Heart left ventricle (tissue), 13 donors: ENCODE data around the gene NAPEPLD.
"Not testable (repeated sequence)": the region's sequence is repeated elsewhere in the genome, so short reads cannot be mapped to it uniquely, and the experiment has no call there.

ENCODE experiments used
- POLR2A ChIP-seq, 2 donors: fragments of 450-650 bp; IDR thresholded peaks; one replicate each; pipeline ENCODE4 v1.6.1; 2017; ENCODE audit warnings: antibody characterized with exemption in 2 of 2, mild to moderate bottlenecking in 2 of 2, moderate library complexity in 2 of 2
- TF ChIP-seq, protein P1 (sequence below), 12 donors: fragments of 200-600 bp; sonication (generic) in 4 of 12; IDR thresholded peaks; one replicate each; pipeline versions ENCODE4 v1.5.0 to v1.8.0; 2018 to 2022; ENCODE audit warnings: antibody characterized with exemption in 12 of 12, mild to moderate bottlenecking in 5 of 12
- donor health status: ischemic (EF 13 %, LVEDD 7.1; RV severe dilation, severe dysfunction).
- donor health status: DM: no; HTN: yes; CAD: no.
- donor health status: DM: no; HTN: no; CAD: no.
- donor health status: ischemic (EF 25% LVEDD 6.9; RV normal size, moderate dysfunction).
- donor health status: ischemic (EF 25% LVEDD 5.7; RV mildly dilated, moderate dysfunction).
- donor health status: ischemic (EF 35%, LVEDD 5.7; RV mildly dilated, moderate dysfunction).
- donor health status: nonischemic (EF 11% LVEDD 7.7; RV severe dilation, severe dysfunction).
- donor health status: DM: yes; HTN: yes; CAD: no.
- donor health status: PGD.
- donor health status: ischemic (EF 29% LVEDD 5.4; RV normal size, mild dysfunction).
- donor health status: nonischemic (EF 23%, LVEDD 6.1; RV moderate dilation, normal function).

DNA sequence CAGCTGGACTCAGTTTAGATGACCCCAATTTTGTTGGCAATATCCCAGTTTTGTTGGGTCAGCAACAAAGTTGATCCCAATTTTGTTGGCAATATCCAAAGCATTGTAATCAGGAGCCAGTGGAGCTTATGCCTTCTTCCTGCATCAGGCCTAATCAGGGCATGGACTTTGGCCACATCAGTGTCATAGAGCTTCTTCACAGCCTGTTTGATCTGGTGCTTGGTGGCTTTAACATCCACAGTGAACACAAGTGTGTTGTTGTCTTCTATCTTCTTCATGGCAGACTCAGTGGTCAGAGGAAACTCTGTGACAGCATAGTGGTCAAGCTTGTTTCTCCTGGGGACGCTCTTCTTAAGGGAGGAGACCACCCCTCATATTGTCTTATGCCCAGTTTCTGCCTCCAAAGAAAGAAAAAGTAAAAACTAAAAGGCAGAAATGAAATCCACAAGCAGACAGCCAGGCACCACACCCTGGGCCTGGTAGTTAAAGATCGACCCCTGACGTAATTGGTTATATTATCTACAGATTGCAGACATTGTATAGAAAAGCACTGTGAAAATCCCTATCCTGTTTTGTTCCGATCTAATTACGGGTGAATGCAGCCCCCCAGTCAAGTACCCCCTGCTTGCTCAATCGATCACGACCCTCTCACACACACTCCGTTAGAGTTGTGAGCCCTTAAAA is 3.2 kb upstream of the NAPEPLD start:
- TF ChIP-seq POLR2A (IDR thresholded peaks at IDR 0.05): not testable (repeated sequence)
- TF ChIP-seq, protein P1, sequence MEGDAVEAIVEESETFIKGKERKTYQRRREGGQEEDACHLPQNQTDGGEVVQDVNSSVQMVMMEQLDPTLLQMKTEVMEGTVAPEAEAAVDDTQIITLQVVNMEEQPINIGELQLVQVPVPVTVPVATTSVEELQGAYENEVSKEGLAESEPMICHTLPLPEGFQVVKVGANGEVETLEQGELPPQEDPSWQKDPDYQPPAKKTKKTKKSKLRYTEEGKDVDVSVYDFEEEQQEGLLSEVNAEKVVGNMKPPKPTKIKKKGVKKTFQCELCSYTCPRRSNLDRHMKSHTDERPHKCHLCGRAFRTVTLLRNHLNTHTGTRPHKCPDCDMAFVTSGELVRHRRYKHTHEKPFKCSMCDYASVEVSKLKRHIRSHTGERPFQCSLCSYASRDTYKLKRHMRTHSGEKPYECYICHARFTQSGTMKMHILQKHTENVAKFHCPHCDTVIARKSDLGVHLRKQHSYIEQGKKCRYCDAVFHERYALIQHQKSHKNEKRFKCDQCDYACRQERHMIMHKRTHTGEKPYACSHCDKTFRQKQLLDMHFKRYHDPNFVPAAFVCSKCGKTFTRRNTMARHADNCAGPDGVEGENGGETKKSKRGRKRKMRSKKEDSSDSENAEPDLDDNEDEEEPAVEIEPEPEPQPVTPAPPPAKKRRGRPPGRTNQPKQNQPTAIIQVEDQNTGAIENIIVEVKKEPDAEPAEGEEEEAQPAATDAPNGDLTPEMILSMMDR (IDR thresholded peaks at IDR 0.05): not testable (repeated sequence)
